ENCODE results near the gene NKD1.

Gene NKD1

DNA sequence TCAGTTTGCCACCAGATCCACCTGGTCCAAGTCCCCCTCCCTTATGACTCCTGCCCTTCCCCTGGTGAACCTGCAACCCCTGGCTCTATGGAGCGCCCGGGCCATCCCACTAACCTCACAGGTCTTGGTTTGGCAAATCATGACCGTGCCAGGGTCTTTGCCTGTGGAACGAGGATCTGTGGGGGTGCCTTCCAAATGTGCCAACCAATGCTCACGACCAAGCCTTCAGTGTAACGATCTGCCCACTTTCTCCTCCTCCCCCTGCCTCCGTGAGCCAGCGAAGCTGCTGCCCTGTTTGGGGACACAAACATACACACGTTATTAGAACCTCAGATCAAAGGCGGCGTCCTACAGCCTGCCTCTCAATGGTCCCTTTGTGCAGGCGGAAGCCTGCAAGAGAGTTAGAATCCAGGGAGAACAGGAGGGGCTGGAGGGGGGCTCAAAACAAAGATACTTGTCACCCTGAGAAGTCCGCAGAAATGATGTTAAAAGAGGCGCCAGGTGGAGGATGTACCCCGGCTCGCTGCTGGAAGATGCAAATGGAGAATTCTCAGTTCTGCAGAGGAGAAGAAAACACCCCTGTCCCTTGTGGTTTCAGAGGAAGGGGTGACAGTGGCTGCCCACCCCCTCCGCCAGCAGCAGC lies 9.0 kb upstream of the NKD1 start:
- DNase-seq = no peak

DNA sequence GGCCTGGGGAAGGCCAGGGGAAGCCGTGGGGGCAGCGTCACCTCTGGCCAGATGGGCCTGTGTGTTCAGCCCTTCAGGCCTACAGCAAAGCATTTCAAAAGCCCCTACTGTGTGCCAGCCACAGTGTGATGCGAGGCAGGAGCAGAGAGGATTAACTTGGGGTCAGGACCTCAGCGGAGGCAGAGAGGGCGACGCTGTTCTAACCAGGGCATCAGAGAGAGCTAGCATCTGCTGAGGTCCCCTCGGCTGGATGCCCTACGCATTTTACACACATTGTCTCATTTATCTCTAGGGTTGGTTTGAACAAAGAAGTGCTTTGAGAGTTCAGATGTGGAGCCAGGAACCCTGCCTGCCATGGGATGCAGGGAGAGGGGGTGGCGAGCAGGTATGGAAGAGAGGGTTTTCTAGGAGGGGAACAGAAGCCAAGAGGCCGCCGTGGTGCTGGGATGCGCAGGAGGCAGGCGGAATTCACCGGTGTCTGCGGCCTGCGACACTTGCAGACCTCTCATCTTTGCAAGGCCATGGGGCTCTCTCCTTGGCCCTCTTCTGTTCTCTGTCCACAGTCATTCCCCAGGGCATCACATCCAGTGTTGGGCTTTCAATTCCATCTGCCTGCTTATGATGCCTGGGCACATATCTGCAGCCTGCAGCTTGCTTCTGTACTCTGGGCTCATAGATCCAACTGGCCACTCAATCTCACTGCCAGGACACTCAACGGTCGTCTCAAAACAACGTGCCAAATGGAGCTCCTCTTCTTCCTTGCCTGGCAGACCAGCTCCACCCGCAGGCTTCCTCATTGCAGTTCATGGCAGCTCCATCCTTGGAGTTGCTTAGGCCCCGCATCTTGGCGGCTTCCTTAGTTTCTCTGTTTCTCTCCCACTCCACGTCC lies 8.1 kb upstream of the NKD1 start:
- no peak for DNase-seq

DNA sequence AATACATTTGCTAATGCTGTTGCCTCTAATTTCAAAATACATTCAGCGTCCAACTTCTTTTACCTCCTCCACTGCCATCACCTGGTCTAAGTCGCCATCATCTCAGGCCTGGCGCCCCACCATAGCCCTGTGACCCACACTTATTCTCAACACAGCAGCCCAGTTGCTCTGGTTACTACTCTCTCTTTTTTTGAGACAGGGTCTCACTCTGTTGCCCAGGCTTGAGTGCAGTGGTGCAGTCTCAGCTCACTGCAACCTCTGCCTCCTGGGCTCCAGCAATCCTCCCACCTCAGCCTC lies 7.5 kb upstream of the NKD1 start:
- no peak for DNase-seq

DNA sequence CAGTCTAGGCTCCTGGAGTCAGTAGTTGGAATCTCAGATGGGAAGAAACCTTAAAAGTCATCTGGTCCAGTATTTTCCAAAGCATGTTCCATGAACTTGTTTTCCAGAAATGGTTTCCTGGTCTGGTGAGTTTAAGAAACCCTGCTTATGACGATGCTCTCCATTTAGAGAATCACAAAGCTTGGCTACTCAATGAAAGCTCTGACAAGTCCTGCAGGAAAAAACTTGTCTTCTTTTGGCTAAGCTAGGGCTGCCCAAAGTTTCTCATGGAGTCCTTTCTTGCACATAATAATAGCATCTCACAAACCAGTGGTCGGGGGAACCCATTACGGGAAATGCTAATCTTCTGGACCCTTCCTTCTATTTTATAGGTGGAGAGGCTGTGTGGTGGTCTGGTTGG lies 5.5 kb upstream of the NKD1 start:
- no peak for DNase-seq

DNA sequence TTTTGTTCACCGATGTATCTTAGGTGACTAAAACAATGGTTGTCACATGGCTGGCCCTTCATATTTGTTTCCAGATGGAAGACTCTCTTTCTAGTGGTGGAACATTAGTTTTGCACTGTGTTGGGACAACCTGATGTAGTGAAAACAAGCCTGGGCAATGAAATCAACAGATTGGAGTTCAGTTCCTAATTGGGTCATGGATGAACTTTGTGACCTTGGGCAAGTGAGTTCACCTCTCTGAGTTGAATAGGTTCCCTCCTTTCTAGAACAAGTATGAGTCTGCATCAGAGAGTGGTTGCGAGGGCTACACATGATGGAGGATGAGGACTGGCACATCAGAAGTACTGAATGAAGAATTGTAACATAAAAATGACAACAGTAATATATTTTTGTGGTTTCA lies 2.1 kb upstream of the NKD1 start:
- DNase-seq = no peak

DNA sequence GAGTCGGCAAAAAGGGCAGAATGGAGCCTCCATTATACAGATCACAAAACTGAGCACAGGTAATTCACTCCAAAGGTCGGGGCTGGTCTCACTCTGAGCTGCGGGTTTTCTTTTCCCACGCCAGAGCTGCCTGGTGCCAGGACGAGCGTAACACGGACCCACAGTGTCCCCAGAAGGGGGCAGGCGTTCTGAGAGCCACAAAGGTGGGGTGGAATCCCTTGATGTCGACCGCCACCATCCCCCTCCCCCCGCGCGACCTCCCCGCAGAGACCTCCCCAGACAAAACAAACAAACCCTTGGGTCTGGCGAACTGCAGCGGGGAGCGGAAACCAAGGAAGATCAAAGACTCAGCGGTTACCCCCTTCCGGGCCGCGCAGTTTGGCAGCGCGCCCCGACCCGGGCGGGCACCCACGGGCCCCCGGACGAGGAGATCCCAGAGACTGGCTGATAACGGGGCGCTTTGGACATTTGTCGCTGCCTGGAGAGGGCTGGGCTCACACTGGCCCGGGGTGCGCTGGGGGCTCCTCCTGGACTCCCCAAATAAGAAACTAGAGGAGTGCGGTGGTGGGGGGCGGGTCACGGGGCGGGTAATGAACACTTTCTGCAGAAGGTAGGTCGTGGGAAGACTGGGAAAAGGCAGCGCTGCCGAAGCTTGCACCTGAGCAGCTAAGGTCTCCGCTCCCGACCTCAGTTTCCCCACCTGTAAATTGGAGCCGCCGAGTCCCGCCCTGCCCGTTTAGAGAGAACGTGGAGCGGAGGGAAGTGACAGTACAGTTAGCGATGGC lies 664 bp upstream of the NKD1 start:
- DNase-seq = no peak

DNA sequence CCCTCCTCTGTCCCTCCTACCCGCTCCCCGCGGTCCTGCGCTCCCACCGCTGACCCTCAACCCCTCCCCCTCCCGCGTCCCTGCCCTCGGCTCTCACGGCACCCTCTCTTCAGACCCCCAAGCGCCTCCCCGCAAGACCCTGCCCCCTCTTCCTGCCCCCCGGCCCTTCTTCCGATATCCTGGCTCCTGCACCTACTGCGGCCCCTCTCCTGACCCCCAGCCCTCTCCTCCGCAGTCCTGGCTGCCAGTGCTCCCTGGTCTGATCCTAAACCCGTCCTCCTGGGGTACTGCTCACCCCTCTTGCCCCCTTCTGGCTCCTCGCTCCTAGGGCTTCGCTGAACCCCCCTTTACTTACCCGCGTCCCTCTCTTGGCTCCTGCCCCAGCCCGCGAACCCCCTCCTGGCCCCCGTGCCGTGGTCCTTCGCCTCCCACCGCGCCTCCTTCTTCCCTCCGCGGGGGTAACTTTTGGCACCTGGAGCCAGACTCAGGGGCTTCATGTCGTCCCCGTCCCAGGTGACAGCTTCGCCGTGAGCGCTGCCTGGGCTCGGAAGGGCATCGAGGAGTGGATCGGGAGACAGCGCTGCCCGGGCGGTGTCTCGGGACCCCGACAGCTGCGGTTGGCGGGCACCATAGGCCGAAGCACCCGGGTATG lies 839 bp downstream of the NKD1 start:
- DNase-seq = no peak

DNA sequence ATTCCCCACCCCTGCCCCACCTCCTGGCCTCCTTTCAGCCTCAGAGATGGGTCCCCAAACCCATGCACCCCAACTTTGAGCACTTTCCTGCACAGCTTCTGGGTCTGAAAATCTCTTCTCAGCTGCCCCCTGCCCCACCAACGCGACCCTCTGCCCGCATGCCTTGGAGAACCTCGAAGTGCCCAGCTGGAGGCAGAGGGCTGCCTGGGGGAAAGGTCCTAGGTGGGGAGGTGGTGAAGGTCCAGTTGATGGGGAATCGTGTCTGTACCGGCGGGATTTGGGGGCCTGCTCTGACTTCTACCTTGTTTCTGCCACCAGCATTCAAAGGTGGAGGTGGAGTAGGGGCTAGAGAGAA lies 1.3 kb downstream of the NKD1 start:
- DNase-seq = no peak

DNA sequence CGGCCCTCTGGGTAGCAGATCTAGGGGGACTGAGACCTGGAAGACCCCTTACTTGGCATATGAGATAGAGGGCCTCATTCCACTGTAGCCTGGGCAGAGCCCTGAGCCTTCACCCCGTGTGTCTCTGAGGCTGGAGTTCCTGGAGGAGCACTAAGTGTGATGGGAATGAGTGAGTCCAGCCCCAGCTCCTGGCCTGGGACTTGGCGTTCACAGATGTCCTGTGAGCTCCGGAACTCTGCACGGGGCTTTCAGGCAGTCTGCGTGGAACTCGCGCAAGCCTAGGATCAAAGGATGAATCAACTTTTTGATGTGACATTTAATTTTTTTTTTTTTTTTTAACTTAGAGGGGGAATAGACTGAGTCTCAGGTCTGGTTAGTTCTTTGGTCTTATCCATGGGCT lies 1.8 kb downstream of the NKD1 start:
- no peak for DNase-seq

DNA sequence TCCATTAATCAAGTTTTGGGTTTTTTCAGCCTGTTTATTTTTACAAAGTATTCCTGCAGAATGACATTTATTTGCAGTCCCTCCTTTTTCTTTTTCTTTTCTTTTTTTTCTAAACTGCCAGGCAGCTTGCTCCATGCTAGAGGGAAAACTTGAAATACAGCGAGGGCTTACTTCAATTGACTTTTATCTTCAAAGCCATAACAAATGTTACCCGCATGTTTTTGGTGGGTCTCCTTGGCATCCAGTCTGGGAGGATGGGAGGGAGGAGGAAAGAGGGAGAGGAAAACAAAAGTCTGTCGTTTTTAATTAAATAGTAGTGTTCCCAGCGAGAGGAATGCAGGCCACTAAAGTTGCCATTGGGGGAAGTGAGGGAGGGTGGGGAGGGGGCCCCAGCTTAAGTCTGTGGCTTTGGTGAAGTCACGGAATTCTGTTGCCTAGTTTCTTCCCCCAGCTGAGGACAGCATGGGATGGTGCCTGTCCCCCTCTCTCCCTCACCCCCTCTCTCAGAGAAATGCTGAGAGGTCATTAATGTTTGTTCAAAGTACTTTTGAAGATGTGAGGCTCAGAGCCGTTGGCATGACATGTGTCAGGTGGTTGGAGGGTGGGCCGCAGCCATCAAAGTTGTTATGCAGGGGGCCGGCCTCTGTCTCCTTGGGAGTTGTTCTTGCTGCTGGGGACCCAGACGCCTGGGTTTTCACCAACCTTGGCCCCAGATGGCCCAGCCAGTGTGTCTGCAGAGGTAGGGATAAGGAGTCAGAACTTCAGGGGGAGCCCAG lies 2.9 kb downstream of the NKD1 start:
- DNase-seq = no peak

DNA sequence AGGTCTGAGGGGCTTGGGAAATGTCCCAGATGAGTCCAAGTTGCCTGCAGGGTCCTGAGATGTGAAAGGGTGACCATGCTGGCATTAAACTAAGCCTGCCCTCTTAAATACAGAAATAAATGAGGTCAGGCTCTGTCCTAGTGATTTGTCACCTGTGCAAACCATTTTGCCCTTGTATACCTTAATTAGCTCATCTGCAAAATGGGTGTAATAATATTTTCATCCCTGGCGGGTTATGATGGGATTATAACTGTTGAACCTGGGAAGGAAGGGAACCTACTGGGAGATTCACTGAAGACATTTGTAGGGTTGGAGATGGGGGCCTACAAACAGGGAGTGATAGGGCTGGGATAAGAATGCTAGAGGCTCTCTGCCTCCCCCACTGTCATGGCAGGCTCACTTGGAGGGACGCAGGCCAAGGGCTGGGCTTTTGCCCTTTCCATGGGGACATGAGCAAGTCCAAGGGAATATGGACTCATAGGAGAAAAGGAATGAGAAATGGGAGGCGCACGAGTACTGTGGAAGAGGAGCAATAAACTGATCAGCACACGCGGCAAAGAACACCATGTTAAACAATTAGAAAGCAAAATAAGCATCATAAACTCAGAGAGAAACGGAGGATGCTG lies 4.4 kb downstream of the NKD1 start:
- no peak for DNase-seq

DNA sequence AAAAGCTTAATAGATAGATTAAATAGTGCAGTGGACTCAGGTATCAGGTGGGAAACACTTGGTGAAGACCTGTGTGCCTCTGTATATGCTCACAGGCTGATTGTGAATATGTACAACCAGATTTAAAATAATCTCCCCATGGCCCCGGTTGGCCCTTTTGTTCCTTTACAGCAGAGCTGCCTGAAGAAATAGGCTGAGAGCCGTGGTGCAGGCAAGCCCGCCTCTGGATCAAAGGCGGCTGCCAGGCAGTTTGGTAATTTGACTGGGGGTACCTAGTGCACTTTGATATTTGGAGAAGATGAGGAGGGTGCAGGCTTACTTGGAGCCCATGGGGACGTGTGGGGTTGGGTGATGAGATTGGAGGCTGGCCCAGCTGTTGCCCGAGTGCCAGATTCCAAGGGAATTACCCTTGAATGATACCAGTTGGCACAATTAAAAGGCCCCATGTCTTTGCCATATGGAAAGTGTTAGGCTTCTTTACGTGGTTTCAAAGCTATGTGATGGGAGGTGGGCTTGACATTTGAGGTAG lies 5.0 kb downstream of the NKD1 start:
- no peak for DNase-seq

DNA sequence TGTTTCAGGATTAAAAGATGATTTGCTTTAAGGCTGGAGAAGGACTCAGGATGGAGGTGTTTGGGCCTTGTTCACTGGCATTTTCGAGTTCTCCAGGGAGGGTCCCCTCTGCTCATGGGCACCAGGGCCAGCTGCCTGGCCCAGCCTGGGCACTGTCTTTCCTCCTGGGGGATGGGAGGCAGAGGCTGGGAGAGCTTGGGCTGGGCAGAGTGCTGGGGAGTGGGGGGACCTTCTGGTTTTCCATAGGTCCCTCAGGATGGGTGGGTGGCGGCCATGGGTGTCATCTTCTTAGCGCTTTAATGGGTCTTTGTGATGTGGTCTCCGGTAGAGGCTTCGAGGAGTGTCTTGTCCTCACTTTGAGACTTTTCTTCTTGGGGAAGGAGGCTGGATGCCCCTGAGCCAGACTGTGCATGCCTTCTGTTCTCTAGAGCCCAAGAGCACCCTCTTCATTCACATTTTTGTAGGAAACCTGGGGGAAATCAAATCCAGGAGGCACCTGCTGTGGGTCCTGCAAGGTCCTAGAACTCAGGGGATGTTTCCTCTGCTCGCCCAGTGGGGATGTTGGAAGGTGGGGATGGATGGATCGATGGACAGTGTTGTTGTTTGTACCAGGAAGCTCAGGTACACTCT lies 5.7 kb downstream of the NKD1 start:
- DNase-seq = no peak

DNA sequence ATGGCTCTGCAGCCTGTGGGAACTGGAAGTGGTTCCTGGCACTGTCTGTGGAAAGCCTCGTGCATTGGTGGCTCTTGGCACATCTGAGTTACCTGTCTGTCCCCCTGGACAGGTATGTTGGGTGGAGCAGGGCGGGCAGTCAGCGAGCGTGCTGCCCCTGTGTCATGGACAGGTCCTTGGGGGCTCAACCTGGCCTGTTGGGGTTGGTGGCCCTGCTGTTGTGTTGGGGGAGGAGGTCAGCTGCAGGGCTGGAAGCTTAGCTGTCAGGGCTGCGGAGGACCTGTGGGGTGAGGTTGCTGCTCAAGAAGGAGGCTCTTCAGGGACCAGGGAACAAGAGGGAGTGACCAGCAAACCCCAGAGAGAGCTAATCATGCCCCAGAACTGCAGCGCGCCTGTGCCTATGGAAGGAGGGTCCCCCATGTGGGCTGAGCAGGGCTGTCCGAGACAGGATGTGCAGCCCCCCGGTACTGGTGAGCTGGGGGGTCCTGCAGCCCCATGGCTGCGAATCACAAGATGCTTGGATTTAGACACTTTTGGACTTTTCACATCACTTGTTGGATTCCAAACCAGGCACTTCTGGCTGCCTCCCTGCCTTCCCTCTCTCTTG lies 7.2 kb downstream of the NKD1 start:
- no peak for DNase-seq

DNA sequence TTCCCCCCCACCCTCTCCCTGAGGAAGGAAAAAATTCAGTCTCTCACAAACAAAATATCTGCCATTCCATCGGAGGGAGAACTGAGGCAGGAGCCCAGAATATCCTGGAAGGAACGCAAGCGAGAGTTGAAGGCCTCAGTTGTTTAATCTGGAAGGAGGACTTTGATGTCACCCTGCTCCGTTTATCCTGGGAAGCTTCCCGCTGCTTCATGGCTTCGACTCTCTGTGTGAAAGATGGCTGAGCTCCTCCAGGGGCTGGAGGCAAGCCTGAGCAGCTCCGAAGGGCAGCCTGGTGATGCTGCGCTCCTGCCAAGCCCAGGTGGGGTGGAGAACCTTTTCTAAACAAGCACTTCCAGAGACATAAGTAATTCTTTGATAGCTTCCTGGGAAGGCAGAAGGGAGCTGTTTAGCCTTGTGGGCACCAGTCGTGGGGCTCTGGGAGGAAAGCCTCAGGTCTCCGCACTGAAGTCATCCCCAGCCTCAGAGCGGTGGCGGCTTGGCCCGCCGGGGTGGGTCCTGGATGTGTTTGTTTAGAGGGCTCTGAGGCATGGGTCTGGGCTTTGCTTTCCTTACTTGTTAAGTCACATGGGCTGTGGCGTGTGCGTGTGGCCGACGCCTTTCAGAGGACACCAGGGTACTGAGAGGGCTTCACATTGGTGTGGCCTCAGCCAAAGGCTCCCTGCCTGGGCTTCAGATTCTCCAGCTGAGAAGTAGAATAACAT lies 7.9 kb downstream of the NKD1 start:
- no peak for DNase-seq

DNA sequence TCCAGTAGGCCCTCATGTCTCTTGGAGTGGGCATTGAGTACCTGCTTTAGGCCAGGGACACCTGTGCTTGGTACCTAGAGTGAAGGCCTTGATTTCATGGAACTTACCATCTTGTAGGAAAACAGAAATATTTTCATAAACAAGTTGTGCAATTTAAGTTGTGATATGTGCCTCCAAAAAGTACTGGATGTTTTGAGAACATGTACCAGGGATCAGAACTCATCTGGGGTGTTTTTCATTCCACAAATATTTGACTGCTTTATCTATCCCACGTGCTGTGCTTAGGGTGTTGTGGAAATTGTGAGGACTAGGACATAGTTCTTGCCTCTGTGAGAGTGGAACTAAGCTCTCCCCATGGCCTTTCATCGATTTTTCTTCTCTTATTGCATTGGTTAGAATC lies 8.8 kb downstream of the NKD1 start:
- no peak for DNase-seq

DNA sequence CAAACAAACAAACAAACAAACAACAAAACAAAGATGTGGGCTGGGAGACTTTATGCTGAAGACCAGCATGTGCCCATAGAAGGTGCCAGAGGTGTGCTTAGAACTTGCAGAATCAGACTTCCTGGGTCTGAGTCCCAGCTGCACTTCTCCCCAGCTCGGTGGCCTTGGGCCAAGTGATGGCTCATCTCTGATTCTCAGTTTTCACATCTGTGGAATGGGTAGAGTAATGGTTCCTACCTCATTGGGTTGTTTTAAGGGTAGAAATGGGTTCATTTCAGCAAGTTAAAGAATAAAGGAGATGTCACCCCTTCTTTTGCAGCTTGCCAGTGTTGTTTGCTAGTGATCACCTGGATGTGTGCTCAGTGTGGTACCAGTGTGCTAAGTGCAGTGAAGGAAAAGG lies 10.7 kb downstream of the NKD1 start:
- no peak for DNase-seq

DNA sequence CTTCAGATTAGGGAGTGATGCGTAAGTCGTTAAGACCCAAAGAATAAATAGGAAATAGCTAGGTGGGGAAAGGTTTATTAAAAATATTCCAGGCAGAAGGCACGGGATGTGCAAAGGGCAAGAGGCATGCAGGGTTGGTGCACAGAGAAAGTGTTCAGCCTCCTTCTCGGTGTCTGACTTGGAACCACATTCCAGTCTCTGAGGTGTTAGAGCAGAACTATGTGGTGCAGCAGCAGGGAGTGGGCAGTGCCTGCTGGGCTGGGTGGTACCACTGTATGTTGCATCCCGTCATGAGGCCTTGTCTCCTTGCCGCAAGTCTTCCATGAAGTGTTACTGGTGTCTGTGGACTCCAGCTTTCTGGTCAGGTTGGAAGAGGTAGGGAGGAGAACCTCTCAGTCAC lies 11.1 kb downstream of the NKD1 start:
- no peak for DNase-seq

DNA sequence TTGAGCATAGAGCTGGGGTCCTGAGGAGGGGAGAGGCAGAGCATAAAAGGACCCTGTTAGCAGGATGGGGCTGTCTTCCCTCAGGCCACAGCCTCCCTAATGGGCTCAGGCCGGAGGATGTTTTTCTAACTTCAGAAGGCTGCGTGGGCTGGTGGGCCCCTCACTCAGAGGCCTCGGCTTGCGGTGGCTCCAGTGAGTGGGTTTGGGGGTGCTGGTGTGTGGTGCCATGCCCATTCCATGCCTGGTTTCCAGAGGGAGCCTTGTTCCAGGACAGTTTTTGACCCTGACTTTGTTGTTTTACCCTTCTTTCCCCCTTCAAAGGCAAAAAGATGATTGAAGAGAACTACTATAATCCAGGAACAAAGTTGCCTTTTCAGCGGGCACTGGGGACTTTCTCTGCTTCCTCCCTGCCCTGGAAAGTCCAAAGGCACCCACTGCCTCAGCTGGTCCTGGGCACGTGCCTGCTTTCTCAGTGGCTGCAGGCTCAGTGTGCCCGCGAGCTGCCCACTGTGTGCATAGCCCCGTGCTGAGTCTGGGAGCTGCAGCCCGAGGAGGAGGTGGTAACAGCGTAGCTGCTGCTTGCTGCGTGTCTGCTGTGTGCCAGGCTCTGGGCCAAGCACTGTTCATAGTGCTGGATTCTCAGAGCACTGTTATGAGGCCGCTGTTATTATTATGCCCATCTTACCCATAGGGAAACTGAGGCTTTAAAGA lies 11.8 kb downstream of the NKD1 start:
- DNase-seq = no peak
